K562 (cell line): ENCODE results near the gene HAP1. TPM values are rescaled to one million over a fixed set of nuclear protein-coding genes. Genes with fewer than 3 reads are reported as not detected.

Experiments used
- ATAC-seq: fragments of 200-7000 bp; cut with Tn5 transposase; 3 replicates; pipeline ENCODE4 v1.9.1; 2020; ENCODE audit warnings: moderate library complexity
- BruUV-seq: library from RNA; stranded (reverse); fragments of 400-500 nt; replicated peaks from 2 replicates; lab custom pipeline; 2021; lab: Mats Ljungman, UMichigan
- CTCF ChIA-PET: fragments of 300-600 bp; formaldehyde crosslinking; extraction: SDS; loops from one replicate; lab custom pipeline; 2021; ENCODE audit warnings: low intra/inter-chr PET ratio; lab: Yijun Ruan, JAX
- POLR2A ChIA-PET: fragments of 300-600, 350-650 bp; sonication (Branson Sonifier 250); formaldehyde crosslinking; extraction: SDS; loops from one replicate; lab custom pipeline; 2021; ENCODE audit warnings: antibody characterized with exemption, inconsistent platforms; lab: Yijun Ruan, JAX
- DNase-seq, 4 experiments: peaks; one replicate each; pipeline versions ENCODE4 v3.0.0 to v3.0.0-alpha.2; 2011 to 2018; ENCODE audit warnings: low spot score in 3 of 4, mixed read lengths in 3 of 4; ENCODE audit errors: extremely low read depth in 1 of 4
- FAIRE-seq: peaks from 2 replicates; lab custom pipeline; 2011; peaks lifted over from hg19 to GRCh38; lab: Jason Lieb, UNC
- H2AFZ ChIP-seq: 2 replicates; pipeline ENCODE4 v1.6.0; 2011; ENCODE audit warnings: low read depth, low read length, control low read depth, inconsistent platforms
- H3K27ac ChIP-seq: fragments of 200-600 bp; 3 replicates; pipeline ENCODE4 v1.8.0; 2011; ENCODE audit warnings: low read depth, mild to moderate bottlenecking, control low read depth, inconsistent platforms, low read length, moderate library complexity, mixed read lengths; ENCODE audit errors: extremely low read depth
- H3K27me3 ChIP-seq, 2 experiments: fragments of 300-600 bp in 1 of 2; 2 replicates in 1 of 2; 3 replicates in 1 of 2; pipeline versions ENCODE4 v1.6.0 to v1.8.0; 2011; ENCODE audit warnings: inconsistent platforms in 2 of 2, low read length in 2 of 2, mild to moderate bottlenecking in 1 of 2, mixed read lengths in 1 of 2, moderate library complexity in 1 of 2; ENCODE audit not compliant: control insufficient read depth in 2 of 2, insufficient read depth in 2 of 2
- H3K36me3 ChIP-seq: fragments of 300-600 bp; 3 replicates; pipeline ENCODE4 v1.8.0; 2011; ENCODE audit warnings: mild to moderate bottlenecking, low read length, inconsistent platforms; ENCODE audit not compliant: control insufficient read depth, insufficient read depth
- H3K4me1 ChIP-seq, 2 experiments: fragments of 200-600 bp in 1 of 2; replicated peaks in 1 of 2; 2 replicates in 1 of 2; 3 replicates in 1 of 2; pipeline versions ENCODE4 v1.5.1 to v1.8.0; 2011; ENCODE audit warnings: inconsistent platforms in 2 of 2, low read length in 2 of 2, mild to moderate bottlenecking in 1 of 2, mixed read lengths in 1 of 2, moderate library complexity in 1 of 2; ENCODE audit not compliant: control insufficient read depth in 2 of 2, insufficient read depth in 2 of 2
- H3K4me2 ChIP-seq: 2 replicates; pipeline ENCODE4 v1.6.1; 2011; ENCODE audit warnings: low read length, control low read depth, inconsistent platforms, mixed read lengths; ENCODE audit not compliant: insufficient read depth
- H3K4me3 ChIP-seq: fragments of 200-600 bp; sonication (generic), shearing (Covaris generic); 2 replicates; pipeline ENCODE4 v1.5.1; 2016; ENCODE audit warnings: control low read depth, inconsistent platforms
- H3K79me2 ChIP-seq: fragments of 200-600 bp; 3 replicates; pipeline ENCODE4 v1.8.0; 2011; ENCODE audit warnings: low read length, inconsistent platforms; ENCODE audit not compliant: control insufficient read depth, insufficient read depth
- H3K9ac ChIP-seq, 2 experiments: 2 replicates each; pipeline versions ENCODE4 v1.6.0 to v1.6.1; 2011; ENCODE audit warnings: low read depth in 2 of 2, low read length in 2 of 2, control low read depth in 1 of 2, inconsistent platforms in 1 of 2, mild to moderate bottlenecking in 1 of 2, mixed read lengths in 1 of 2; ENCODE audit not compliant: insufficient read depth in 1 of 2
- H3K9me1 ChIP-seq: one replicate; pipeline ENCODE4 v1.6.0; 2011; ENCODE audit warnings: inconsistent platforms, mild to moderate bottlenecking, low read length, moderate library complexity; ENCODE audit not compliant: control insufficient read depth, insufficient read depth
- H3K9me3 ChIP-seq: replicated peaks from 2 replicates; pipeline ENCODE4 v1.5.1; 2011; ENCODE audit warnings: low read depth, low read length, inconsistent platforms; ENCODE audit not compliant: control insufficient read depth, insufficient read depth
- H4K20me1 ChIP-seq: replicated peaks from 2 replicates; pipeline ENCODE4 v1.6.1; 2011; ENCODE audit warnings: low read length, inconsistent platforms, mixed read lengths; ENCODE audit not compliant: control insufficient read depth, insufficient read depth
- ARID2 ChIP-seq: fragments of 450-650 bp; IDR thresholded peaks from 2 replicates; pipeline ENCODE4 v1.6.1; 2017; ENCODE audit warnings: antibody characterized with exemption, mild to moderate bottlenecking
- BCLAF1 ChIP-seq, 2 experiments: fragments of 450-650 bp in 1 of 2; IDR thresholded peaks; 2 replicates each; pipeline ENCODE4 v1.6.1; 2011 to 2017; ENCODE audit warnings: low read depth in 2 of 2, antibody characterized with exemption in 1 of 2, borderline replicate concordance in 1 of 2, low read length in 1 of 2, mild to moderate bottlenecking in 1 of 2, mixed read lengths in 1 of 2; ENCODE audit not compliant: control insufficient read depth in 1 of 2
- ELK1 ChIP-seq: sonication (generic); formaldehyde crosslinking; IDR thresholded peaks from 2 replicates; pipeline ENCODE4 v1.8.1; 2022; ENCODE audit warnings: missing genetic modification reagents
- ESRRB ChIP-seq: fragments of 250-450 bp; sonication (Bioruptor Pico); IDR thresholded peaks from 2 replicates; pipeline ENCODE4 v1.5.0; 2020; ENCODE audit warnings: mild to moderate bottlenecking, moderate library complexity, borderline replicate concordance
- FOXM1 ChIP-seq, 2 experiments: fragments of 450-650 bp in 1 of 2; sonication (generic) in 1 of 2; formaldehyde crosslinking in 1 of 2; IDR thresholded peaks; 2 replicates each; pipeline versions ENCODE4 v1.6.1 to v1.9.0; 2017 to 2022; ENCODE audit warnings: low read depth in 2 of 2, mild to moderate bottlenecking in 2 of 2, missing genetic modification reagents in 1 of 2, moderate library complexity in 1 of 2
- KDM1A ChIP-seq, 2 experiments: fragments of 450-650 bp; IDR thresholded peaks; 2 replicates each; pipeline ENCODE4 v1.6.1; 2016; ENCODE audit warnings: mild to moderate bottlenecking in 2 of 2
- KLF6 ChIP-seq: fragments of 250-450 bp; sonication (Bioruptor Pico); IDR thresholded peaks from 2 replicates; pipeline ENCODE4 v1.4.0; 2020; ENCODE audit warnings: mild to moderate bottlenecking, moderate library complexity, borderline replicate concordance
- MAFK ChIP-seq: IDR thresholded peaks from 2 replicates; pipeline ENCODE4 v1.6.1; 2011; ENCODE audit warnings: low read length, improper control_type of control experiment
- RCOR1 ChIP-seq, 2 experiments: IDR thresholded peaks; 2 replicates each; pipeline ENCODE4 v1.6.1; 2012; ENCODE audit warnings: low read depth in 2 of 2, low read length in 2 of 2, borderline replicate concordance in 1 of 2, improper control_type of control experiment in 1 of 2
- TEAD4 ChIP-seq, 2 experiments: sonication (generic) in 1 of 2; formaldehyde crosslinking in 1 of 2; IDR thresholded peaks; 2 replicates each; pipeline versions ENCODE4 v1.6.1 to v1.8.0; 2012 to 2022; ENCODE audit warnings: borderline replicate concordance in 1 of 2, inconsistent platforms in 1 of 2, low read length in 1 of 2, mild to moderate bottlenecking in 1 of 2, missing genetic modification reagents in 1 of 2
- ZNF175 ChIP-seq: fragments of 200-800 bp; sonication (Bioruptor generic); IDR thresholded peaks from 2 replicates; pipeline ENCODE4 v1.6.1; 2016; ENCODE audit warnings: low read depth, mild to moderate bottlenecking, missing genetic modification characterization, missing compliant biosample characterization
- ZNF778 ChIP-seq: fragments of 450-650 bp; formaldehyde crosslinking; IDR thresholded peaks from 2 replicates; pipeline ENCODE4 v1.4.0; 2020; ENCODE audit warnings: mild to moderate bottlenecking, moderate library complexity
- WGBS: fragments of 100-300 bp; shearing (Covaris generic); methylation state at CpG from one replicate; pipeline ENCODE4 v1.1.6; 2016; ENCODE audit warnings: low coverage, mixed read lengths; ENCODE audit not compliant: insufficient coverage; ENCODE audit errors: missing lambda C conversion rate; 5-methylcytosine and 5-hydroxymethylcytosine counted together
- in situ Hi-C: fragments of 300-500 bp; cut with MboI; formaldehyde crosslinking; loops from 4 replicates; pipeline ENCODE4 v1.15.0; 2018; ENCODE audit warnings: inconsistent platforms, mixed read lengths
- intact Hi-C: fragments of 100-400 bp; cut with micrococcal nuclease; formaldehyde crosslinking; loops from 2 replicates; pipeline ENCODE4 v1.14.2; 2022
- polyA plus RNA-seq, 8 experiments: library from polyadenylated mRNA; depleted of rRNA in 4 of 8; stranded (reverse) in 5 of 8; unstranded in 3 of 8; fragments of >200 nt; fragmentation: Nextera tagmentation in 2 of 8; fragmentation: Illumina TruSeq in 1 of 8; extraction: Ambion mirVana in 2 of 8; extraction: Trizol in 1 of 8; gene quantifications; 2 replicates each; pipeline versions ENCODE4 v1.2.1 to v1.2.3, GENCODE V29; 2011 to 2014; ENCODE audit warnings: inconsistent platforms in 1 of 8, missing spikeins in 1 of 8
- total RNA-seq, 7 experiments: library from RNA; depleted of rRNA in 6 of 7; stranded (reverse); fragments of >200 nt in 6 of 7; fragmentation: Illumina TruSeq in 2 of 7; extraction: Trizol in 2 of 7; gene quantifications; 2 replicates each; pipeline versions ENCODE4 v1.2.1 to v1.2.3, GENCODE V29; 2011 to 2021; ENCODE audit warnings: low replicate concordance in 1 of 7

The HAP1 gene
- total and polyA plus RNA-seq, 9 of the 15 experiments (the other 6 are each of a cell fraction or from before 2014, with no cell fraction given): under 0.01 to 0.09 (median 0.04) TPM; not detected in 6

GRCh38 chr17:41738077-41738800 lies 3.8 kb upstream of the HAP1 start:
- ATAC-seq: peak; percentile 97
- Histone ChIP-seq H3K4me1 (peaks cover 4 to 25% of the 10 kb centered on the region in 2 experiments; a peak in 4 of 5 replicates), H3K9me1 (no peaks in the 10 kb centered on the region), H4K20me1 (no peaks in the 10 kb centered on the region; the same call in 1 of the 2 replicates), H3K9me3 (no peaks in the 10 kb centered on the region), H3K79me2 (no peaks in the 10 kb centered on the region), H3K27ac (peak overlapping the region; percentile 60; the same call in 2 of the 3 replicates), H3K36me3 (no peaks in the 10 kb centered on the region), H3K4me2 (no peak overlapping the region), H3K4me3 (no peak overlapping the region), H2AFZ (peak overlapping the region; percentile 99), H3K9ac (peak overlapping the region; percentile 48 to 81), H3K27me3 (peaks cover 26 to 31% of the 10 kb centered on the region in 2 experiments)
- DNase-seq: peak; percentile 91 to 93 (median 92)
- in situ Hi-C loops (loop anchor here (5.0 to 25.0 kb wide), 4 partner anchors 64 to 374 kb away; partner anchors contain the start of genes DHX58, HSPB9 and KAT2A), intact Hi-C loops (loop anchor here (1.0 to 5.0 kb wide), 3 partner anchors 63 to 221 kb away; no protein-coding TSS in a partner anchor)
- FAIRE-seq: peak; percentile 96
- CTCF ChIA-PET: interaction anchor here (0.7 to 3.3 kb wide), 5 partner anchors 63 to 221 kb away, joined by 3 to 48 read pairs (median 14); partner anchors contain the start of gene P3H4
- BruUV-seq: no TSS peak
- 18% methylated on average over 9 of the region's 10 CpGs for WGBS
- POLR2A ChIA-PET: interaction anchor here (0.6 to 1.9 kb wide), 4 partner anchors 47 to 63 kb away, joined by 3 to 10 read pairs (median 6); partner anchors contain the start of gene EIF1
- no peak for TF ChIP-seq ELK1 (CRISPR knock-in tag)
- peak; percentile 98 for TF ChIP-seq ARID2
- peak; percentile 89 for TF ChIP-seq ZNF175 (CRISPR knock-in tag)
- 0 out of 4 replicates have a peak, but pooled peaks of 1 of the 2 experiments have one; percentile 15 for TF ChIP-seq RCOR1 (IDR thresholded peaks at IDR 0.05; ENCODE audit: borderline replicate concordance in 1 of 2, low read depth in 2 of 2, low read length in 2 of 2)
- TF ChIP-seq MAFK: no peak
- no peak for TF ChIP-seq ESRRB
- no peak for TF ChIP-seq KDM1A (IDR thresholded peaks at IDR 0.05)
- no peak for TF ChIP-seq FOXM1 (IDR thresholded peaks at IDR 0.05; ENCODE audit: low read depth)
- TF ChIP-seq FOXM1 (CRISPR knock-in tag; IDR thresholded peaks at IDR 0.05; ENCODE audit: low read depth): no peak
- TF ChIP-seq ZNF778 (CRISPR knock-in tag): no peak
- peak; percentile 81; the same call in 1 of the 2 replicates for TF ChIP-seq KLF6 (CRISPR knock-in tag)
- peak; percentile 49 for TF ChIP-seq TEAD4 (IDR thresholded peaks at IDR 0.05; ENCODE audit: low read length)
- no peak for TF ChIP-seq TEAD4 (CRISPR knock-in tag; IDR thresholded peaks at IDR 0.05; ENCODE audit: borderline replicate concordance)
- TF ChIP-seq BCLAF1 (IDR thresholded peaks at IDR 0.05; ENCODE audit: borderline replicate concordance in 1 of 2, control insufficient read depth in 1 of 2, low read depth in 2 of 2, low read length in 1 of 2): no peak
